A549 (cell line): ENCODE data around the gene SNAPC2. TPM values are rescaled to one million over a fixed set of nuclear protein-coding genes. Genes with fewer than 3 reads are reported as not detected.

ENCODE experiments used
- ATAC-seq, 2 experiments: fragments of 200-7000 bp in 1 of 2; fragments of >200 bp in 1 of 2; cut with Nextera tagmentation in 1 of 2; cut with Tn5 transposase in 1 of 2; 3 replicates each; pipeline versions ENCODE4 v1.8.0 to v1.9.1; 2018 to 2020; ENCODE audit warnings: mild to moderate bottlenecking in 1 of 2, moderate library complexity in 1 of 2
- CTCF ChIA-PET: fragments of 300-600 bp; sonication (Branson Sonifier 250); formaldehyde crosslinking; extraction: SDS; loops from one replicate; lab custom pipeline; 2021; ENCODE audit warnings: antibody characterized with exemption, inconsistent platforms; lab: Yijun Ruan, JAX
- POLR2A ChIA-PET: fragments of 350-600 bp; formaldehyde crosslinking; extraction: SDS; loops from one replicate; lab custom pipeline; 2021; ENCODE audit warnings: antibody characterized with exemption, inconsistent platforms; lab: Yijun Ruan, JAX
- DNase-seq, 2 experiments: peaks; one replicate each; pipeline versions ENCODE4 v3.0.0 to v3.0.0-alpha.2; 2011 to 2016; ENCODE audit warnings: low read depth in 1 of 2, low spot score in 1 of 2
- FAIRE-seq: peaks from 2 replicates; lab custom pipeline; 2011; peaks lifted over from hg19 to GRCh38; lab: Jason Lieb, UNC
- H3K27ac ChIP-seq, 2 experiments: fragments of >200 bp; sonication (Bioruptor Twin); formaldehyde crosslinking; 3 replicates each; pipeline ENCODE4 v1.5.1; 2016 to 2017
- H3K4me1 ChIP-seq: fragments of >200 bp; sonication (Bioruptor Twin); formaldehyde crosslinking; 3 replicates; pipeline ENCODE4 v1.6.1; 2016
- H3K4me2 ChIP-seq: fragments of >200 bp; sonication (Bioruptor Twin); formaldehyde crosslinking; 3 replicates; pipeline ENCODE4 v1.6.1; 2016
- H3K4me3 ChIP-seq: fragments of >200 bp; sonication (Bioruptor Twin); formaldehyde crosslinking; 3 replicates; pipeline ENCODE4 v1.5.1; 2016
- H3K9me3 ChIP-seq: fragments of >200 bp; sonication (Bioruptor Twin); formaldehyde crosslinking; 3 replicates; pipeline ENCODE4 v1.6.1; 2016
- CEBPB ChIP-seq, 2 experiments: fragments of >200 bp in 1 of 2; sonication (Bioruptor Twin) in 1 of 2; formaldehyde crosslinking in 1 of 2; IDR thresholded peaks; 2 replicates each; pipeline ENCODE4 v1.6.1; 2012 to 2016
- CTCF ChIP-seq: fragments of >200 bp; sonication (Bioruptor Twin); formaldehyde crosslinking; IDR thresholded peaks from 3 replicates; pipeline ENCODE4 v1.5.1; 2016
- ESRRA ChIP-seq: fragments of 150-350 bp; IDR thresholded peaks from 2 replicates; pipeline ENCODE4 v1.6.1; 2014; ENCODE audit warnings: mild to moderate bottlenecking, low read length, borderline replicate concordance
- FOSB ChIP-seq: fragments of 250-450 bp; sonication (Bioruptor Pico); IDR thresholded peaks from 2 replicates; pipeline ENCODE4 v1.5.0; 2020; ENCODE audit warnings: mild to moderate bottlenecking, moderate library complexity
- FOSL2 ChIP-seq, 2 experiments: fragments of 450-650 bp in 1 of 2; fragments of >200 bp in 1 of 2; sonication (Bioruptor Twin) in 1 of 2; formaldehyde crosslinking; IDR thresholded peaks; 2 replicates each; pipeline versions ENCODE4 v1.5.0 to v1.6.1; 2016 to 2020; ENCODE audit warnings: mild to moderate bottlenecking in 1 of 2, moderate library complexity in 1 of 2
- HES2 ChIP-seq: fragments of >200 bp; sonication (Bioruptor Twin); formaldehyde crosslinking; IDR thresholded peaks from 2 replicates; pipeline ENCODE4 v1.6.1; 2016
- HEYL ChIP-seq: fragments of 250-450 bp; sonication (Bioruptor Pico); IDR thresholded peaks from 2 replicates; pipeline ENCODE4 v1.8.0; 2021; ENCODE audit warnings: mild to moderate bottlenecking, moderate library complexity
- HOXB5 ChIP-seq: fragments of 250-450 bp; sonication (Bioruptor Pico); IDR thresholded peaks from 2 replicates; pipeline ENCODE4 v1.5.0; 2020; ENCODE audit warnings: mild to moderate bottlenecking, moderate library complexity
- MAFK ChIP-seq: fragments of 450-650 bp; IDR thresholded peaks from 2 replicates; pipeline ENCODE4 v1.6.1; 2014; ENCODE audit not compliant: partially characterized antibody
- MAX ChIP-seq: IDR thresholded peaks from 2 replicates; pipeline ENCODE4 v1.6.1; 2012
- MYC ChIP-seq: IDR thresholded peaks from 2 replicates; pipeline ENCODE4 v1.6.1; 2012; ENCODE audit warnings: mild to moderate bottlenecking, inconsistent platforms, low read length, improper control_type of control experiment, borderline replicate concordance
- PHF8 ChIP-seq: fragments of 200-600 bp; sonication (generic); IDR thresholded peaks from 2 replicates; pipeline ENCODE4 v1.6.1; 2016; ENCODE audit warnings: low read depth, mild to moderate bottlenecking, antibody characterized with exemption, moderate library complexity, borderline replicate concordance
- POLR2AphosphoS2 ChIP-seq: conservative IDR thresholded peaks from 2 replicates; pipeline ENCODE4 v1.6.1; 2012; ENCODE audit warnings: low read length, improper control_type of control experiment, inconsistent platforms
- RAD21 ChIP-seq, 2 experiments: fragments of >200 bp in 1 of 2; sonication (Bioruptor Twin) in 1 of 2; formaldehyde crosslinking in 1 of 2; IDR thresholded peaks in 1 of 2; conservative IDR thresholded peaks in 1 of 2; 2 replicates in 1 of 2; 3 replicates in 1 of 2; pipeline ENCODE4 v1.6.1; 2012 to 2018; ENCODE audit warnings: inconsistent platforms in 1 of 2
- RCOR1 ChIP-seq: fragments of 150-350 bp; IDR thresholded peaks from 2 replicates; pipeline ENCODE4 v1.6.1; 2014; ENCODE audit warnings: antibody characterized with exemption, low read length, low read depth
- REST ChIP-seq: fragments of 200-600 bp; sonication (generic); IDR thresholded peaks from 2 replicates; pipeline ENCODE4 v1.6.1; 2016; ENCODE audit warnings: antibody characterized with exemption, mild to moderate bottlenecking, moderate library complexity
- RNF2 ChIP-seq: fragments of 200-600 bp; sonication (generic); IDR thresholded peaks from 2 replicates; pipeline ENCODE4 v1.6.1; 2016; ENCODE audit warnings: low read depth, mild to moderate bottlenecking, antibody characterized with exemption, moderate library complexity, borderline replicate concordance
- SMC3 ChIP-seq: fragments of >200 bp; sonication (Bioruptor Twin); formaldehyde crosslinking; IDR thresholded peaks from 3 replicates; pipeline ENCODE4 v1.6.1; 2018; ENCODE audit warnings: inconsistent platforms
- ZC3H11A ChIP-seq: fragments of 450-650 bp; IDR thresholded peaks from 2 replicates; pipeline ENCODE4 v1.6.1; 2014; ENCODE audit warnings: antibody characterized with exemption, mild to moderate bottlenecking
- ZFP36 ChIP-seq: fragments of 450-650 bp; IDR thresholded peaks from 2 replicates; pipeline ENCODE4 v1.6.1; 2014; ENCODE audit warnings: borderline replicate concordance; ENCODE audit not compliant: partially characterized antibody
- WGBS: methylation state at CpG from one replicate; pipeline ENCODE4 v1.1.6; 2017; ENCODE audit errors: missing lambda C conversion rate; 5-methylcytosine and 5-hydroxymethylcytosine counted together
- polyA plus RNA-seq, 4 experiments: library from polyadenylated mRNA; depleted of rRNA in 3 of 4; stranded (reverse); fragments of >200 nt; fragmentation: RNase III in 1 of 4; extraction: RNeasy Plus Mini Kit Qiagen cat#74134 plus additional on column Dnase treatment in 1 of 4; gene quantifications; 2 replicates in 3 of 4; 3 replicates in 1 of 4; pipeline ENCODE4 v1.2.3, GENCODE V29; 2011 to 2017

The SNAPC2 gene
- polyA plus RNA-seq, 2 of the 4 experiments (the other 2 are of a cell fraction), result 9.2 to 13.8 TPM

- TF ChIP-seq FOSL2 (IDR thresholded peaks at IDR 0.05) (no peak), FOSL2 (CRISPR knock-in tag; IDR thresholded peaks at IDR 0.05) (no peak), MAX (no peak), ZC3H11A (no peak), MAFK (no peak), RNF2 (no peak)
Measured at GRCh38 chr19:7968796-7969554, 48.8 kb downstream of the SNAPC2 start (continued).

- TF ChIP-seq MAFK (no peak), CEBPB (IDR thresholded peaks at IDR 0.05) (no peak), PHF8 (no peak), FOSB (CRISPR knock-in tag) (no peak), ZFP36 (no peak), ESRRA (no peak), MAX (no peak), POLR2AphosphoS2 (no peak), REST (no peak), HOXB5 (CRISPR knock-in tag) (no peak), RCOR1 (no peak)
- DNase-seq (no peak), ATAC-seq (no peak), FAIRE-seq (no peak)
- H3K27ac ChIP-seq, result no peak overlapping the region
- H3K4me3 ChIP-seq, result no peak overlapping the region
- ChIA-PET CTCF (interaction anchor here (0.7 to 4.9 kb wide), 7 partner anchors 20 to 283 kb away, joined by 3 to 31 read pairs (median 4); partner anchors contain the start of gene TIMM44), POLR2A (no interaction called here)
- no peaks in the 10 kb centered on the region for H3K9me3 ChIP-seq
- H3K4me1 ChIP-seq, result no peaks in the 10 kb centered on the region
- 89% methylated on average over 11 of the region's 11 CpGs for WGBS
- H3K4me2 ChIP-seq, result no peak overlapping the region
Measured at GRCh38 chr19:7969555-7969939, 49.4 kb downstream of the SNAPC2 start.

- 55% methylated on average over 10 of the region's 12 CpGs for WGBS
- DNase-seq (peak; percentile 37 to 39), ATAC-seq (peak; percentile 86 to 87), FAIRE-seq (no peak)
- TF ChIP-seq MAFK (no peak), MYC (no peak), HEYL (CRISPR knock-in tag) (no peak), HES2 (no peak), MAX (no peak), RAD21 (conservative IDR thresholded peaks at IDR 0.05 in 1 of 2, IDR thresholded peaks at IDR 0.05 in 1 of 2) (peak; percentile 67 to 74), SMC3 (peak; percentile 55), CTCF (peak; percentile 65)
- H3K4me1 ChIP-seq, result no peaks in the 10 kb centered on the region
- CTCF ChIA-PET, result interaction anchor here (0.6 to 4.9 kb wide), 28 partner anchors 10 to 290 kb away, joined by 3 to 31 read pairs (median 4); partner anchors contain the start of gene TIMM44
- no peak overlapping the region for H3K4me3 ChIP-seq
- POLR2A ChIA-PET, result interaction anchor here (0.6 to 1.5 kb wide), 2 partner anchors 12 to 27 kb away, joined by 4 to 5 read pairs; partner anchors contain the start of gene TIMM44
- H3K4me2 ChIP-seq, result no peak overlapping the region
- no peaks in the 10 kb centered on the region for H3K9me3 ChIP-seq
- H3K27ac ChIP-seq, result no peak overlapping the region
Measured at GRCh38 chr19:7970716-7971448, 50.7 kb downstream of the SNAPC2 start.
